IMR-90 (cell line): ENCODE measurements around the gene FCHSD2. TPM values are rescaled to one million over a fixed set of nuclear protein-coding genes. Genes with fewer than 3 reads are reported as not detected.

Experiments
- ATAC-seq: fragments of 200-7000 bp; cut with Tn5 transposase; 2 replicates; pipeline ENCODE4 v1.9.1; 2020; ENCODE audit warnings: low read depth, mild to moderate bottlenecking, moderate library complexity
- BruUV-seq: library from RNA; stranded (reverse); fragments of 400-500 nt; replicated peaks from 2 replicates; lab custom pipeline; 2021; lab: Mats Ljungman, UMichigan
- CTCF ChIA-PET: fragments of 300-600 bp; formaldehyde crosslinking; extraction: SDS; loops from one replicate; lab custom pipeline; 2021; ENCODE audit warnings: antibody characterized with exemption; lab: Yijun Ruan, JAX
- POLR2A ChIA-PET: fragments of 300-600 bp; sonication (Branson Sonifier 250); formaldehyde crosslinking; loops from one replicate; lab custom pipeline; 2022; ENCODE audit warnings: antibody characterized with exemption; ENCODE audit not compliant: unreplicated experiment; lab: Charles Lee
- DNase-seq: peaks from one replicate; pipeline ENCODE4 v3.0.0; 2013
- H2AFZ ChIP-seq: replicated peaks from 2 replicates; pipeline ENCODE3; 2013; ENCODE audit warnings: low read length, mild to moderate bottlenecking; ENCODE audit not compliant: poor library complexity
- H2AK5ac ChIP-seq: 2 replicates; pipeline ENCODE4 v1.6.1; 2013; ENCODE audit warnings: low read depth, low read length, inconsistent platforms
- H2AK9ac ChIP-seq: replicated peaks from 2 replicates; pipeline ENCODE3; 2013; ENCODE audit warnings: mild to moderate bottlenecking, low read depth, low read length, moderate library complexity; ENCODE audit not compliant: poor library complexity
- H2BK120ac ChIP-seq: 2 replicates; pipeline ENCODE4 v1.6.1; 2013; ENCODE audit warnings: low read depth, low read length, inconsistent platforms
- H2BK15ac ChIP-seq: 3 replicates; pipeline ENCODE4 v1.6.1; 2013; ENCODE audit warnings: low read depth, low read length, inconsistent platforms
- H2BK20ac ChIP-seq: 2 replicates; pipeline ENCODE4 v1.6.1; 2013; ENCODE audit warnings: low read depth, mild to moderate bottlenecking, inconsistent platforms, low read length, moderate library complexity
- H2BK5ac ChIP-seq: 2 replicates; pipeline ENCODE4 v1.6.1; 2013; ENCODE audit warnings: mild to moderate bottlenecking, low read depth, low read length, inconsistent platforms; ENCODE audit not compliant: poor library complexity, severe bottlenecking
- H3K14ac ChIP-seq: replicated peaks from 2 replicates; pipeline ENCODE4 v1.6.1; 2013; ENCODE audit warnings: low read depth, low read length, inconsistent platforms
- H3K18ac ChIP-seq: 2 replicates; pipeline ENCODE4 v1.6.1; 2013; ENCODE audit warnings: low read depth, low read length, control low read depth
- H3K23ac ChIP-seq: 2 replicates; pipeline ENCODE4 v1.6.1; 2013; ENCODE audit warnings: low read depth, low read length, inconsistent platforms
- H3K27ac ChIP-seq: 2 replicates; pipeline ENCODE4 v1.5.1; 2013; ENCODE audit warnings: mild to moderate bottlenecking, control low read depth, low read length; ENCODE audit not compliant: insufficient read depth
- H3K27me3 ChIP-seq: 2 replicates; pipeline ENCODE4 v1.6.1; 2013; ENCODE audit warnings: low read length; ENCODE audit not compliant: control insufficient read depth, insufficient read depth
- H3K36me3 ChIP-seq: 2 replicates; pipeline ENCODE4 v1.6.1; 2013; ENCODE audit warnings: low read length, mixed read lengths; ENCODE audit not compliant: control insufficient read depth, insufficient read depth
- H3K4ac ChIP-seq: 2 replicates; pipeline ENCODE4 v1.6.1; 2013; ENCODE audit warnings: low read depth, low read length, inconsistent platforms
- H3K4me1 ChIP-seq: 2 replicates; pipeline ENCODE4 v1.6.1; 2013; ENCODE audit warnings: low read length, mixed read lengths; ENCODE audit not compliant: control insufficient read depth, insufficient read depth
- H3K4me2 ChIP-seq: 2 replicates; pipeline ENCODE4 v1.6.1; 2013; ENCODE audit warnings: low read depth, mild to moderate bottlenecking, control low read depth, low read length, moderate library complexity
- H3K4me3 ChIP-seq: 2 replicates; pipeline ENCODE4 v1.5.1; 2013; ENCODE audit warnings: low read depth, mild to moderate bottlenecking, control low read depth, low read length, moderate library complexity; ENCODE audit not compliant: insufficient read depth
- H3K56ac ChIP-seq: 2 replicates; pipeline ENCODE4 v1.6.1; 2013; ENCODE audit warnings: low read length, inconsistent platforms; ENCODE audit not compliant: insufficient read depth; ENCODE audit errors: extremely low read depth
- H3K79me1 ChIP-seq, 2 experiments: 2 replicates each; pipeline ENCODE4 v1.6.1; 2013; ENCODE audit warnings: low read length in 2 of 2, inconsistent platforms in 1 of 2, low read depth in 1 of 2
- H3K9ac ChIP-seq: 2 replicates; pipeline ENCODE4 v1.6.1; 2013; ENCODE audit warnings: low read depth, low read length, control low read depth
- H3K9me1 ChIP-seq: 2 replicates; pipeline ENCODE4 v1.6.1; 2013; ENCODE audit warnings: low read length, inconsistent platforms; ENCODE audit not compliant: insufficient read depth
- H3K9me3 ChIP-seq: 2 replicates; pipeline ENCODE4 v1.6.1; 2013; ENCODE audit warnings: low read length; ENCODE audit not compliant: control insufficient read depth, insufficient read depth
- H4K20me1 ChIP-seq: 2 replicates; pipeline ENCODE4 v1.6.1; 2013; ENCODE audit warnings: low read length, inconsistent platforms; ENCODE audit not compliant: insufficient read depth
- H4K5ac ChIP-seq: 2 replicates; pipeline ENCODE4 v1.6.1; 2013; ENCODE audit warnings: mild to moderate bottlenecking, low read depth, low read length, control low read depth
- H4K8ac ChIP-seq, 2 experiments: 2 replicates each; pipeline ENCODE4 v1.6.1; 2013; ENCODE audit warnings: low read depth in 2 of 2, low read length in 2 of 2, control low read depth in 1 of 2, inconsistent platforms in 1 of 2
- H4K91ac ChIP-seq: 2 replicates; pipeline ENCODE4 v1.6.1; 2013; ENCODE audit warnings: low read depth, low read length, inconsistent platforms; ENCODE audit not compliant: insufficient read depth
- BHLHE40 ChIP-seq: fragments of 150-350 bp; IDR thresholded peaks from 2 replicates; pipeline ENCODE4 v1.6.1; 2016; ENCODE audit warnings: mild to moderate bottlenecking, low read depth, low read length
- CTCF ChIP-seq: conservative IDR thresholded peaks from 2 replicates; pipeline ENCODE4 v1.5.1; 2012; ENCODE audit warnings: mild to moderate bottlenecking, low read depth, low read length, improper control_type of control experiment
- ELK1 ChIP-seq: fragments of 150-350 bp; IDR thresholded peaks from 2 replicates; pipeline ENCODE4 v1.6.1; 2016; ENCODE audit warnings: low read depth, mild to moderate bottlenecking, low read length, moderate library complexity, borderline replicate concordance
- MAZ ChIP-seq: IDR thresholded peaks from 2 replicates; pipeline ENCODE4 v1.6.1; 2012; ENCODE audit warnings: low read depth, mild to moderate bottlenecking, low read length, improper control_type of control experiment, moderate library complexity, borderline replicate concordance
- MXI1 ChIP-seq: IDR thresholded peaks from 2 replicates; pipeline ENCODE4 v1.6.1; 2012; ENCODE audit warnings: low read depth, mild to moderate bottlenecking, low read length, moderate library complexity, borderline replicate concordance
- RCOR1 ChIP-seq: IDR thresholded peaks from 2 replicates; pipeline ENCODE4 v1.6.1; 2012; ENCODE audit warnings: mild to moderate bottlenecking, low read length, improper control_type of control experiment; ENCODE audit not compliant: insufficient replicate concordance
- RFX5 ChIP-seq: IDR thresholded peaks from 2 replicates; pipeline ENCODE4 v1.8.0; 2012; ENCODE audit warnings: low read depth, mild to moderate bottlenecking, low read length, moderate library complexity
- SMC3 ChIP-seq: fragments of 150-350 bp; IDR thresholded peaks from 2 replicates; pipeline ENCODE4 v1.6.1; 2016; ENCODE audit warnings: low read depth, mild to moderate bottlenecking, antibody characterized with exemption, low read length, moderate library complexity
- USF2 ChIP-seq: fragments of 150-350 bp; IDR thresholded peaks from 2 replicates; pipeline ENCODE4 v1.6.1; 2017; ENCODE audit warnings: mild to moderate bottlenecking, antibody characterized with exemption, low read length, low read depth
- WGBS, 2 experiments: methylation state at CpG; one replicate each; pipeline versions ENCODE4 v1.1.5 to v1.1.7; 2013; ENCODE audit warnings: missing lambda C conversion rate in 2 of 2; ENCODE audit not compliant: insufficient read length in 1 of 2; ENCODE audit errors: extremely low coverage in 2 of 2; 5-methylcytosine and 5-hydroxymethylcytosine counted together
- dilution Hi-C: fragments of 300-500 bp; cut with HindIII; formaldehyde crosslinking; loops from one replicate; pipeline ENCODE4 v1.14.3; 2018; ENCODE audit warnings: low sequenced_read_pairs; ENCODE audit not compliant: unreplicated experiment
- in situ Hi-C: fragments of 300-500 bp; cut with MboI; formaldehyde crosslinking; loops from 3 replicates; pipeline ENCODE4 v1.14.3; 2019; ENCODE audit warnings: low sequenced_read_pairs, inconsistent platforms, mixed read lengths
- intact Hi-C: fragments of 100-400 bp; cut with micrococcal nuclease; formaldehyde crosslinking; loops from 2 replicates; pipeline ENCODE4 v1.10.0; 2022
- polyA plus RNA-seq, 3 experiments: library from polyadenylated mRNA; depleted of rRNA; stranded (reverse); fragments of >200 nt; gene quantifications; 2 replicates each; pipeline ENCODE4 v1.2.3, GENCODE V29; 2012; ENCODE audit warnings: low replicate concordance in 1 of 3
- total RNA-seq: library from RNA; depleted of rRNA; stranded (reverse); fragments of >200 nt; gene quantifications from 2 replicates; pipeline ENCODE4 v1.2.3, GENCODE V29; 2012

FCHSD2 gene
- total and polyA plus RNA-seq, 2 of the 4 experiments (the other 2 are of a cell fraction), result 5.9 to 18.7 TPM

- H3K23ac ChIP-seq, result no peak overlapping the region
- no peak overlapping the region for H3K56ac ChIP-seq
- no peak overlapping the region for H3K4me3 ChIP-seq
- H3K79me1 ChIP-seq, result no peaks in the 10 kb centered on the region
- peak overlapping the region in 1 of 2 experiments; percentile 79; a peak in 2 of 4 replicates for H4K8ac ChIP-seq
- dilution Hi-C loops, result no loop called here
- intact Hi-C loops, result no loop called here
- H4K5ac ChIP-seq, result peak overlapping the region; percentile 25
- no peaks in the 10 kb centered on the region for H4K20me1 ChIP-seq
- CTCF ChIA-PET, result interaction anchor here (0.7 to 6.0 kb wide), 6 partner anchors 50 to 355 kb away, joined by 3 to 34 read pairs (median 3); no protein-coding TSS in a partner anchor
- H4K91ac ChIP-seq, result peak overlapping the region; percentile 58
- H3K27me3 ChIP-seq, result peaks cover 1% of the 10 kb centered on the region; the same call in 1 of the 2 replicates
- peak overlapping the region; percentile 4; the same call in 1 of the 3 replicates for H2BK15ac ChIP-seq
- WGBS, 2 experiments, result 96% methylated on average over 7 of the region's 10 CpGs; no CpG with 5 or more reads in 1 of the 2 experiments
- peak overlapping the region; percentile 73 for H3K4ac ChIP-seq
- DNase-seq (no peak), ATAC-seq (peak; percentile 10; the same call in 1 of the 2 replicates)
- no peak for TF ChIP-seq ELK1
- TF ChIP-seq RFX5, result no peak
- TF ChIP-seq USF2, result no peak
- TF ChIP-seq RCOR1, result no peak
- TF ChIP-seq SMC3, result no peak
- TF ChIP-seq BHLHE40, result no peak
- TF ChIP-seq MXI1, result no peak
- no peak for TF ChIP-seq CTCF
- TF ChIP-seq MAZ, result no peak
- H3K4me2 ChIP-seq, result no peak overlapping the region
- peak overlapping the region; percentile 83 for H2AFZ ChIP-seq
- H3K14ac ChIP-seq, result peak overlapping the region; percentile 84
- H2AK5ac ChIP-seq, result peak overlapping the region; percentile 88
- peak overlapping the region; percentile 29; the same call in 1 of the 2 replicates for H3K18ac ChIP-seq
- H3K9ac ChIP-seq, result no peak overlapping the region
- peaks cover 19% of the 10 kb centered on the region for H3K9me1 ChIP-seq
- H3K9me3 ChIP-seq, result no peaks in the 10 kb centered on the region
- BruUV-seq, result no TSS peak
- POLR2A ChIA-PET, result no interaction called here
- peak overlapping the region; percentile 70 for H2AK9ac ChIP-seq
- peak overlapping the region; percentile 90 for H2BK20ac ChIP-seq
- H3K27ac ChIP-seq, result no peak overlapping the region; the same call in 1 of the 2 replicates
- no peaks in the 10 kb centered on the region for H3K36me3 ChIP-seq
- H3K4me1 ChIP-seq, result peaks cover 7% of the 10 kb centered on the region
- H2BK5ac ChIP-seq, result peak overlapping the region; percentile 37
- in situ Hi-C loops, result loop anchor here (5.0 kb wide), 1 partner anchor 101 kb away; no protein-coding TSS in a partner anchor
- peak overlapping the region; percentile 84 for H2BK120ac ChIP-seq
Observed at GRCh38 chr11:73186294-73186850, 44.3 kb upstream of the FCHSD2 start.
